Mucosa of descending colon (tissue), 3 donors: ENCODE results near the gene DOCK6. TPM values are rescaled to one million over a fixed set of nuclear protein-coding genes. Genes with fewer than 3 reads are reported as not detected.

Experiments
- ATAC-seq: fragments of 200-7000 bp; cut with Tn5 transposase; one replicate; pipeline ENCODE4 v1.9.1; 2020; ENCODE audit warnings: mild to moderate bottlenecking, moderate library complexity
- DNase-seq, 3 donors: peaks; one replicate each; pipeline ENCODE4 v3.0.0-alpha.2; 2020
- H3K36me3 ChIP-seq: fragments of 200-600 bp; one replicate; pipeline ENCODE4 v1.8.0; 2021; ENCODE audit warnings: low read depth, mild to moderate bottlenecking
- H3K4me1 ChIP-seq: fragments of 200-600 bp; one replicate; pipeline ENCODE4 v1.8.0; 2021; ENCODE audit warnings: low read depth, mild to moderate bottlenecking
- H3K4me3 ChIP-seq: fragments of 200-600 bp; one replicate; pipeline ENCODE4 v1.8.0; 2021; ENCODE audit warnings: mild to moderate bottlenecking
- H3K9me3 ChIP-seq: fragments of 200-600 bp; one replicate; pipeline ENCODE4 v1.8.0; 2021; ENCODE audit warnings: mild to moderate bottlenecking
- intact Hi-C, 2 donors: fragments of 100-400 bp; cut with DNase I in 1 of 2; cut with micrococcal nuclease in 1 of 2; formaldehyde crosslinking; loops; one replicate each; pipeline versions ENCODE4 v1.11.0 to v1.11.1; 2022; cut with DNase I, micrococcal nuclease
- total RNA-seq, 3 donors: library from RNA; stranded (reverse); fragmentation: NEBNext Ultra II Directional in 2 of 3; extraction: Animal tissue kit (Norgen Biotek cat#: 25700) in 2 of 3; gene quantifications; one replicate each; pipeline versions ENCODE4 v1.2.1 to v1.2.4, GENCODE V29; 2021 to 2023
- TF ChIP-seq, protein P1 (sequence below): fragments of 200-600 bp; IDR thresholded peaks from one replicate; pipeline ENCODE4 v1.8.0; 2022; ENCODE audit warnings: antibody characterized with exemption, mild to moderate bottlenecking
- donor health status: DM: no; HTN: no; CAD: no; lungs with moderate emphysema.
- donor health status: DM: no; HTN: no; CAD: no.
- donor health status: DM: no; HTN: yes; CAD: no.

The DOCK6 gene
- total RNA-seq, 3 donors from 2014 or later, result 62.4 to 94.7 (median 62.8) TPM

DNA sequence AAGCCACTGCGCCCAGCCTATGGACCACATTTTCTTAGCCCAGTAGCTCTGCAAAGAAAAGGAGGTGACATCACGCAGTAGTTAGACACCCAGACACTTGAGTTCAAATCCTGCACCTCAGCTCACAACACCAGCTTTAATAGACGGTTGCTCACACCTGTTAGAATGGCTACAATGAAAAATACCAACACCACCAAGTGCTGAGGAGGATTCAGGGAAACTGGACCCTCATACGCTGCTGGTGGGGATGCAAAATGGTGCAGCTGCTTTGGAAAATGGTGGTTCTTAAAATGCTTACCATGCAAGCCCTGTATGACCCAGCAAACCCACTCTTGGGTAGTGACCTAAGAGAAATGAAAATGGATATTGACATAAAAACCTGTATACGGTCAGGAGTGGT lies 11.7 kb upstream of the DOCK6 start:
- no peak for DNase-seq
- intact Hi-C loops, result no loop called here
- ATAC-seq, result no peak
- Histone ChIP-seq H3K4me1 (no peaks in the 10 kb centered on the region), H3K4me3 (no peak overlapping the region), H3K9me3 (no peaks in the 10 kb centered on the region), H3K36me3 (no peaks in the 10 kb centered on the region)
- TF ChIP-seq, protein P1, sequence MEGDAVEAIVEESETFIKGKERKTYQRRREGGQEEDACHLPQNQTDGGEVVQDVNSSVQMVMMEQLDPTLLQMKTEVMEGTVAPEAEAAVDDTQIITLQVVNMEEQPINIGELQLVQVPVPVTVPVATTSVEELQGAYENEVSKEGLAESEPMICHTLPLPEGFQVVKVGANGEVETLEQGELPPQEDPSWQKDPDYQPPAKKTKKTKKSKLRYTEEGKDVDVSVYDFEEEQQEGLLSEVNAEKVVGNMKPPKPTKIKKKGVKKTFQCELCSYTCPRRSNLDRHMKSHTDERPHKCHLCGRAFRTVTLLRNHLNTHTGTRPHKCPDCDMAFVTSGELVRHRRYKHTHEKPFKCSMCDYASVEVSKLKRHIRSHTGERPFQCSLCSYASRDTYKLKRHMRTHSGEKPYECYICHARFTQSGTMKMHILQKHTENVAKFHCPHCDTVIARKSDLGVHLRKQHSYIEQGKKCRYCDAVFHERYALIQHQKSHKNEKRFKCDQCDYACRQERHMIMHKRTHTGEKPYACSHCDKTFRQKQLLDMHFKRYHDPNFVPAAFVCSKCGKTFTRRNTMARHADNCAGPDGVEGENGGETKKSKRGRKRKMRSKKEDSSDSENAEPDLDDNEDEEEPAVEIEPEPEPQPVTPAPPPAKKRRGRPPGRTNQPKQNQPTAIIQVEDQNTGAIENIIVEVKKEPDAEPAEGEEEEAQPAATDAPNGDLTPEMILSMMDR, result no peak

DNA sequence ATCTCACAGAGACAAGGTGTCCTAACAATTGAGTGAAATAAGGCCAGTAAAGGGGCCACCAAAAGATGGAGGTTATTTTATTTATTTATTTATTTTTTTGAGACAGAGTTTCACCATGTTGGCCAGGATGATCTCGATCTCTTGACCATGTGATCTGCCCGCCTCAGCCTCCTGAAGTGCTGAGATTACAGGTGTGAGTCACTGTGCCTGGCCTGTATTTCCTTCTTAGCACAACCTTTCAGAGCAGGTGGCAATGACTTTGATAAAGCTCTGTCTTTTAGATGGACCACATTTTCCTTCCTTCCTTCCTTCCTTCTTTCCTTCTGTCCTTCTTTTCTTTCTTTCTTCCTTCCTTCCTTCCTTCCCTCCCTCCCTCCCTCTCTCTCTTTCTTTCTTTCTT lies 11.0 kb upstream of the DOCK6 start:
- Histone ChIP-seq H3K4me1 (no peaks in the 10 kb centered on the region), H3K36me3 (no peaks in the 10 kb centered on the region), H3K4me3 (no peak overlapping the region), H3K9me3 (no peaks in the 10 kb centered on the region)
- peak; percentile 52 for ATAC-seq
- TF ChIP-seq, protein P1, result no peak
- no peak for DNase-seq
- intact Hi-C loops, result no loop called here

DNA sequence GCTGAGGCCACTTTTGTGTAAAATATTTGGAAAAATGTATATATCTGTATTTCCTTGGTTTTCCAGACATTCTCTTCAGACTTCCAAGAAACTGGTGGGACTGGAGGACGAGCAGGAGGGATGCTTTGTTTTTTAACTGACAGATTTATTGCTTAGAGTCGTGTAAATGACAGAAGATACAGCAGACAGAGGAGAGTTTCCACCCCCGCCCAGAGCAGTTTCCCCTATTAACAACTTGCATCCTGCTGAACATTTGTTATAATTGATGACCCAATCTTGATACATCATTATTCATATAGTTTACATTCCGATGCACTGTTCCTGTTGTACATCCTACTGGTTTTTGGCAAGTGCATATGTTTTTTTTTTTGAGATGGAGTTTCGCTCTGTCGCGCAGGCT lies 7.1 kb upstream of the DOCK6 start:
- Histone ChIP-seq H3K4me3 (no peak overlapping the region), H3K36me3 (no peaks in the 10 kb centered on the region), H3K9me3 (no peaks in the 10 kb centered on the region), H3K4me1 (peaks cover 16% of the 10 kb centered on the region)
- TF ChIP-seq, protein P1, result no peak
- ATAC-seq (no peak), DNase-seq (no peak)
- intact Hi-C loops, result no loop called here

- TF ChIP-seq, protein P1, result no peak
- no peak overlapping the region for H3K4me3 ChIP-seq
- no peaks in the 10 kb centered on the region for H3K36me3 ChIP-seq
- H3K4me1 ChIP-seq, result peaks cover 18% of the 10 kb centered on the region
- ATAC-seq (no peak), DNase-seq (peak in 1 of 3 donors; percentile 42)
- intact Hi-C loops, result no loop called here
- no peaks in the 10 kb centered on the region for H3K9me3 ChIP-seq
These were observed 6.5 kb upstream of the DOCK6 start for GRCh38 chr19:11268783-11269267.

- TF ChIP-seq, protein P1, result no peak
- intact Hi-C loops, result no loop called here
- Histone ChIP-seq H3K4me3 (no peak overlapping the region), H3K36me3 (no peaks in the 10 kb centered on the region), H3K4me1 (peaks cover 26% of the 10 kb centered on the region), H3K9me3 (no peaks in the 10 kb centered on the region)
- DNase-seq (no peak), ATAC-seq (no peak)
These were observed 5.2 kb upstream of the DOCK6 start for GRCh38 chr19:11267316-11268085.
